ENCODE data around the gene EPAS1.
A peak's percentile ranks its signal among the peaks of the same experiment; 100 is the strongest.

Gene EPAS1

GRCh38 chr2:46273225-46273863 is 23.9 kb upstream of the EPAS1 start:
- DNase-seq (ENCODE audit: low read depth in 3 of 3, low spot score in 1 of 3) = no peak

GRCh38 chr2:46273919-46274318 is 23.3 kb upstream of the EPAS1 start:
- no peak for DNase-seq (ENCODE audit: low read depth in 3 of 3, low spot score in 1 of 3)

- DNase-seq (ENCODE audit: low read depth in 3 of 3, low spot score in 1 of 3) = no peak
Measured at GRCh38 chr2:46274586-46274985, 22.6 kb upstream of the EPAS1 start.

- no peak for DNase-seq (ENCODE audit: low read depth in 3 of 3, low spot score in 1 of 3)
Measured at GRCh38 chr2:46275995-46276394, 21.2 kb upstream of the EPAS1 start.

- no peak for DNase-seq (ENCODE audit: low read depth in 3 of 3, low spot score in 1 of 3)
Measured at GRCh38 chr2:46276642-46277041, 20.6 kb upstream of the EPAS1 start.

GRCh38 chr2:46277431-46278190 is 19.6 kb upstream of the EPAS1 start:
- no peak for DNase-seq (ENCODE audit: low read depth in 3 of 3, low spot score in 1 of 3)

GRCh38 chr2:46278952-46279351 is 18.3 kb upstream of the EPAS1 start:
- DNase-seq (ENCODE audit: low read depth in 3 of 3, low spot score in 1 of 3) = no peak

- DNase-seq (ENCODE audit: low read depth in 3 of 3, low spot score in 1 of 3) = no peak
Measured at GRCh38 chr2:46281939-46282338, 15.3 kb upstream of the EPAS1 start.

- no peak for DNase-seq (ENCODE audit: low read depth in 3 of 3, low spot score in 1 of 3)
Measured at GRCh38 chr2:46283693-46284092, 13.5 kb upstream of the EPAS1 start.

- DNase-seq (ENCODE audit: low read depth in 3 of 3, low spot score in 1 of 3) = no peak
Measured at GRCh38 chr2:46284260-46284659, 12.9 kb upstream of the EPAS1 start.

GRCh38 chr2:46284796-46285195 is 12.4 kb upstream of the EPAS1 start:
- DNase-seq (ENCODE audit: low read depth in 3 of 3, low spot score in 1 of 3) = no peak

- DNase-seq (ENCODE audit: low read depth in 3 of 3, low spot score in 1 of 3) = no peak
Measured at GRCh38 chr2:46286715-46287114, 10.5 kb upstream of the EPAS1 start.

GRCh38 chr2:46290078-46290477 is 7.1 kb upstream of the EPAS1 start:
- no peak for DNase-seq (ENCODE audit: low read depth in 3 of 3, low spot score in 1 of 3)

- no peak for DNase-seq (ENCODE audit: low read depth in 3 of 3, low spot score in 1 of 3)
Measured at GRCh38 chr2:46293466-46293865, 3.7 kb upstream of the EPAS1 start.

GRCh38 chr2:46294176-46294836 is 2.9 kb upstream of the EPAS1 start:
- DNase-seq (ENCODE audit: low read depth in 3 of 3, low spot score in 1 of 3) = no peak

GRCh38 chr2:46296216-46296839 is 879 bp upstream of the EPAS1 start:
- DNase-seq (ENCODE audit: low read depth in 3 of 3, low spot score in 1 of 3) = no peak

- peak; percentile 34 to 59 (median 56) for DNase-seq (ENCODE audit: low read depth in 3 of 3, low spot score in 1 of 3)
Measured at GRCh38 chr2:46297546-46298271, 502 bp downstream of the EPAS1 start.

GRCh38 chr2:46298272-46298521 is 990 bp downstream of the EPAS1 start:
- no peak for DNase-seq (ENCODE audit: low read depth in 3 of 3, low spot score in 1 of 3)

- no peak for DNase-seq (ENCODE audit: low read depth in 3 of 3, low spot score in 1 of 3)
Measured at GRCh38 chr2:46298522-46299353, 1.5 kb downstream of the EPAS1 start.

- DNase-seq (ENCODE audit: low read depth in 3 of 3, low spot score in 1 of 3) = no peak
Measured at GRCh38 chr2:46299365-46300263, 2.4 kb downstream of the EPAS1 start.

Measured in stimulated activated CD4-positive, alpha-beta T cell treated with anti-CD3 and anti-CD28 coated beads, TNF-alpha, amount 100 ng/mL, for 1 hour (primary cell).